H1 (cell line): ENCODE measurements around the gene TTC38. TPM values are rescaled to one million over a fixed set of nuclear protein-coding genes. Genes with fewer than 3 reads are reported as not detected.

Experiments
- BCL11A ChIP-seq, 2 experiments: IDR thresholded peaks; one replicate each; pipeline ENCODE4 v1.6.1; 2011; ENCODE audit warnings: low read depth in 2 of 2, low read length in 2 of 2, mild to moderate bottlenecking in 2 of 2
- CHD7 ChIP-seq: fragments of 300-600 bp; sonication (generic); IDR thresholded peaks from 2 replicates; pipeline ENCODE4 v1.7.1; 2012; ENCODE audit warnings: low read length, moderate library complexity, mild to moderate bottlenecking, inconsistent platforms; ENCODE audit not compliant: insufficient replicate concordance
- EGR1 ChIP-seq: IDR thresholded peaks from 2 replicates; pipeline ENCODE4 v1.6.1; 2011; ENCODE audit warnings: low read depth, low read length, borderline replicate concordance
- EP300 ChIP-seq, 2 experiments: IDR thresholded peaks; 1 replicate in 1 of 2; 2 replicates in 1 of 2; pipeline ENCODE4 v1.6.1; 2011 to 2012; ENCODE audit warnings: low read depth in 2 of 2, low read length in 2 of 2, mild to moderate bottlenecking in 2 of 2, borderline replicate concordance in 1 of 2, inconsistent platforms in 1 of 2, moderate library complexity in 1 of 2
- JUN ChIP-seq: IDR thresholded peaks from 2 replicates; pipeline ENCODE4 v1.6.1; 2011; ENCODE audit warnings: low read depth, mild to moderate bottlenecking, improper control_type of control experiment, low read length
- NANOG ChIP-seq: IDR thresholded peaks from 2 replicates; pipeline ENCODE4 v1.6.1; 2011; ENCODE audit warnings: low read length, low read depth, mild to moderate bottlenecking, inconsistent platforms; ENCODE audit not compliant: insufficient read depth, poor library complexity, severe bottlenecking
- RBBP5 ChIP-seq: IDR thresholded peaks from 2 replicates; pipeline ENCODE4 v1.7.1; 2012; ENCODE audit warnings: low read depth, mild to moderate bottlenecking, inconsistent platforms, low read length, moderate library complexity, borderline replicate concordance
- TBP ChIP-seq: IDR thresholded peaks from 2 replicates; pipeline ENCODE4 v1.6.1; 2011; ENCODE audit warnings: low read depth, low read length, improper control_type of control experiment
- USF2 ChIP-seq: IDR thresholded peaks from 2 replicates; pipeline ENCODE4 v1.6.1; 2011; ENCODE audit warnings: low read length, improper control_type of control experiment
- polyA plus RNA-seq, 7 experiments: library from polyadenylated mRNA; depleted of rRNA in 3 of 7; stranded (reverse) in 5 of 7; unstranded in 2 of 7; fragments of >200 nt in 5 of 7; fragments of 200-250 nt in 2 of 7; gene quantifications; 1 replicate in 5 of 7; 2 replicates in 1 of 7; 4 replicates in 1 of 7; pipeline versions ENCODE4 v1.2.1 to v1.2.3, GENCODE V29; 2011 to 2013; ENCODE audit warnings: missing spikeins in 2 of 7, mixed read lengths in 2 of 7
- total RNA-seq: library from RNA; stranded (reverse); fragmentation: NEBNext Ultra II Directional; extraction: Animal tissue kit (Norgen Biotek cat#: 25700); gene quantifications from 2 replicates; pipeline ENCODE4 v1.2.1, GENCODE V29; 2021

TTC38 gene
- total and polyA plus RNA-seq, 2 of the 8 experiments (the other 6 are each of a cell fraction or from before 2014, with no cell fraction given): 25.3 to 34.8 TPM

DNA sequence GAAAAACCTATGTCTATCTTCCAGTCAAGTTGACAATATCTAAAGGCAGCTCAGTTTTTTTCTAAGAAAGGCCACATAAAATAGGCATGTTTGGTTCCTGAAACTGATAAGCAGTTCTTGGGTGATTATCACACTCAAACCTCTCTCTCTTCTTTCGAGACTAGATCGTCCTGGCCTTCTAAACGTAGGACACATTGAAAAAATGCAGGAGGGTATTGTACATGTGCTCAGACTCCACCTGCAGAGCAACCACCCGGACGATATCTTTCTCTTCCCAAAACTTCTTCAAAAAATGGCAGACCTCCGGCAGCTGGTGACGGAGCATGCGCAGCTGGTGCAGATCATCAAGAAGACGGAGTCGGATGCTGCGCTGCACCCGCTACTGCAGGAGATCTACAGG lies 32.8 kb upstream of the TTC38 start (continued):
- TF ChIP-seq CHD7 (no peak), EP300 (IDR thresholded peaks at IDR 0.05; ENCODE audit: borderline replicate concordance in 1 of 2, low read depth in 2 of 2, low read length in 2 of 2) (no peak), NANOG (no peak), TBP (no peak), JUN (no peak), EGR1 (no peak), USF2 (no peak), RBBP5 (no peak), BCL11A (IDR thresholded peaks at IDR 0.05; ENCODE audit: low read depth in 2 of 2, low read length in 2 of 2) (no peak)
